GM18520 (cell line): Measurements from ENCODE around the gene PTPRJ.

Experiments
- ATAC-seq: cut with Tn5 transposase; IDR thresholded peaks from one replicate; pipeline ENCODE4 v1.9.1; 2021; ENCODE audit not compliant: unreplicated experiment

Gene PTPRJ

GRCh38 chr11:48090174-48090573, 109.8 kb downstream of the PTPRJ start:
- no peak for ATAC-seq

- ATAC-seq = no peak
Observed at GRCh38 chr11:48091426-48092102, 111.2 kb downstream of the PTPRJ start.

GRCh38 chr11:48093323-48093722, 113.0 kb downstream of the PTPRJ start:
- no peak for ATAC-seq

- ATAC-seq = no peak
Observed at GRCh38 chr11:48093795-48094642, 113.7 kb downstream of the PTPRJ start.

- ATAC-seq = no peak
Observed at GRCh38 chr11:48094643-48095339, 114.4 kb downstream of the PTPRJ start.

GRCh38 chr11:48095779-48096470, 115.6 kb downstream of the PTPRJ start:
- no peak for ATAC-seq

- no peak for ATAC-seq
Observed at GRCh38 chr11:48096588-48097525, 116.5 kb downstream of the PTPRJ start.

GRCh38 chr11:48098024-48098423, 117.7 kb downstream of the PTPRJ start:
- no peak for ATAC-seq

GRCh38 chr11:48099916-48100446, 119.6 kb downstream of the PTPRJ start:
- no peak for ATAC-seq

- ATAC-seq = no peak
Observed at GRCh38 chr11:48101044-48101733, 120.8 kb downstream of the PTPRJ start.

GRCh38 chr11:48101958-48102357, 121.6 kb downstream of the PTPRJ start:
- ATAC-seq = no peak

- ATAC-seq = no peak
Observed at GRCh38 chr11:48103621-48104567, 123.5 kb downstream of the PTPRJ start.

GRCh38 chr11:48104568-48104924, 124.2 kb downstream of the PTPRJ start:
- no peak for ATAC-seq

GRCh38 chr11:48105096-48105990, 125.0 kb downstream of the PTPRJ start:
- ATAC-seq = no peak

GRCh38 chr11:48106166-48106565, 125.8 kb downstream of the PTPRJ start:
- no peak for ATAC-seq

GRCh38 chr11:48107188-48107704, 126.9 kb downstream of the PTPRJ start:
- ATAC-seq = peak; percentile 91
